Pons (tissue), 1 donor: ENCODE results near the gene PIAS4.
A peak's percentile ranks its signal among the peaks of the same experiment; 100 is the strongest.

ENCODE experiments used
- DNase-seq: peaks from one replicate; pipeline ENCODE4 v3.0.0-alpha.2; 2016; ENCODE audit warnings: low spot score

PIAS4 gene

DNA sequence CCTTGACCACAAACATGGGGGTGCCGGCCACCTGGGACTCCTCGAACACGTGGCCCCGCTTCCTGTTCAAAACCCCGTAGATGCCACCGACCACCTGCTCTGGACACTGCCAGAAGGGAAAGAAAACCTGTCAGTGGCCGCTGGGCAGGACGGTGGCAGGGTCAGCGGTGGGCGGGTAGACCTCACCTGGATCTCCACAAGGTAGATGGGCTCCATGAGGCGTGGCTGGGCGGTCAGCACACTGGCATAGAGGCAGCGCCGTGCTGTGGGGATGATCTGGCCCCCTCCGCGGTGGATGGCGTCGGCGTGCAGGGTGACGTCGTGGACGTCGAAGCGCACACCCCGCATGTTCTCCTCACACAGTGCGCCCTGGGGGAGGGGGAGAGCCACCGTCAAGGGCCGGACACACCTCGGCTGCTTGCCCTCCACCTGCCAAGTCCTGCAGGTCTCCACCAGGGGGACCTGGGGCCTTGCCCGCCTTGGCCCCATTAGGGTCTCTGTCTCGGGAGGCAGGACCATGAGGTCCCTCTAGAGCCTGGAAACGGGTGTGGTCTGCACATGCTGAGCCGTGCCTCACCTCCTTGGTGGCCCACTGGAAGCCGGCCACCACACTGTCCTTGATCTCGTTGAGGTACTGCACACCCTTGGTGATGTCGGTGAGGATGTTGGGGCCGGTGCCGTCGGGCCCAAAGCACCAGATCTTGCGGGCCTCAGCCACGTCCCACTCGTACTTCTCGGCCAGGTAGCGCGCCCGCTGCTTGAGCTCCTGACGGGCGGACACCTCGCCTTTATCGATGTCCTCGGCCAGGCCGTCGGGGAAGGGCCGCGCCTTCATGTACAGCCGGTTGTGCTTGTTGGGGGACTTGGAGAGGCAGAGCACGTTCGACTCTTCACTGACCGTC, 30.0 kb upstream of the PIAS4 start:
- DNase-seq = no peak

DNA sequence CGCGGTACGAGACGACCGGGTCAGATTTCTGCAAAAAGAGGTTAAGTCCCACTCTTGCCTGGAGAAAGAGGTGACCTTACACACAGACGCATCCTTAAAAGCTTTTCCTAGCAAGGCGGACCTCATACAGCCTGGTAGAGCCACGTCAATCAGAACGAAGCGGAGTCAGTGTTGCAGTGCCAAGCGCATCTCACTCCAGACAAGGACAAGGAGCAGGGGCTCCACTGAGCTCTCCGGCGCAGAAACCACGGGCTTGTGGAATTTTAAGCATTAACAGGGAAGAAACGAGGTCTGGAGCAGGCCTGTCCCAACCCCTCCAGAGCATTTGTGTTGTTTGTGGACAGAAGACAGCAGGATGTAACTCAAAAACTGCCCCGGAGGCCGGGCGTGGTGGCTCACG, 29.4 kb upstream of the PIAS4 start:
- DNase-seq = no peak

DNA sequence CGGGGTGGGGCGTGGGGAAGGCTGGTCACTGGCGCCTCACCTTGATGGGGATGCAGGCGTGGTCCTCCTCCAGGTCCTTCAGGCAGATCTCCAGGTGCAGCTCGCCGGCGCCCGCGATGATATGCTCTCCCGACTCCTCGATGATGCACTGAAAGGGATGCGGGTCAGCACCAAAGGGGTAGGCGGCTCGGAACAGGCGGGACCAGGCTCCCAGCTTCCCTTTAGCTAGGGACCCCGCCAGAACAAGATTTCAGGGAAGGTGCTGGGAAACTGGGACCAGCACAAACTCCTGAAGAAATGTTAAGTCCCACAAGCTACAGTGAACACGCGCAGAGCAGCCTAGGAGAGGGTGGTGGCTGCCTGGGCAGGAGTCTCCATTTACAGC, 28.3 kb upstream of the PIAS4 start:
- DNase-seq = no peak

DNA sequence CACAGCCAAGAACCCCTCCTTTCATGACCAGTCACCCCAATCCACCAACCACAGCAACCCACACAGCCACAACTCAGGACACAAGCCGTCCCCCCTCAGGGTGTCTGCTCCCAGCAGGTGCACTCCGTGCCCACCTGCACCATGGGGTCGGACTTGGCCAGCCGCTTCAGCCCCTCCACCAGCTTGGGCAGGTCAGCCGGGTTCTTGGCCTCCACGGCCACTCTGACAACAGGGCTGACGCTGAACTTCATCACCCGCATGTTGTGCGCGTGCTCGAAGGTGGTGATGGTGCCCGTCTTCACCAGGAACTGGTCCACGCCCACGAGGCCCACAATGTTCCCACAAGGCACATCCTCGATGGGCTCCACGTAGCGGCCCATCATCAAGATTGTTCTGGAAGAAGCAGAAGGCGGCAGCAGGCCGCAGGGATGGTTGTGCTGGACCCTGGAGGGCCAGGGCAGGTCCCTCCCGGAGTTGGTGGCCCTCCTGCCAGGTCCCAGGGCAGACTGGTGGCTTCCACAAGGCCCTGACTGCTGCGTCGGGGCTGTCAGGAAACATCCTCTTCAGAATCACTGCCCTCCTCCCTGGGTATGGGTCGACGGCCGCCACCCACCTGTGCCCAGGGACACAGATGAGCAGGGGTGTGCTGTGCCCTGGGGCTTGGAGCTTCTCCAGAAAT, 27.7 kb upstream of the PIAS4 start:
- DNase-seq = no peak

DNA sequence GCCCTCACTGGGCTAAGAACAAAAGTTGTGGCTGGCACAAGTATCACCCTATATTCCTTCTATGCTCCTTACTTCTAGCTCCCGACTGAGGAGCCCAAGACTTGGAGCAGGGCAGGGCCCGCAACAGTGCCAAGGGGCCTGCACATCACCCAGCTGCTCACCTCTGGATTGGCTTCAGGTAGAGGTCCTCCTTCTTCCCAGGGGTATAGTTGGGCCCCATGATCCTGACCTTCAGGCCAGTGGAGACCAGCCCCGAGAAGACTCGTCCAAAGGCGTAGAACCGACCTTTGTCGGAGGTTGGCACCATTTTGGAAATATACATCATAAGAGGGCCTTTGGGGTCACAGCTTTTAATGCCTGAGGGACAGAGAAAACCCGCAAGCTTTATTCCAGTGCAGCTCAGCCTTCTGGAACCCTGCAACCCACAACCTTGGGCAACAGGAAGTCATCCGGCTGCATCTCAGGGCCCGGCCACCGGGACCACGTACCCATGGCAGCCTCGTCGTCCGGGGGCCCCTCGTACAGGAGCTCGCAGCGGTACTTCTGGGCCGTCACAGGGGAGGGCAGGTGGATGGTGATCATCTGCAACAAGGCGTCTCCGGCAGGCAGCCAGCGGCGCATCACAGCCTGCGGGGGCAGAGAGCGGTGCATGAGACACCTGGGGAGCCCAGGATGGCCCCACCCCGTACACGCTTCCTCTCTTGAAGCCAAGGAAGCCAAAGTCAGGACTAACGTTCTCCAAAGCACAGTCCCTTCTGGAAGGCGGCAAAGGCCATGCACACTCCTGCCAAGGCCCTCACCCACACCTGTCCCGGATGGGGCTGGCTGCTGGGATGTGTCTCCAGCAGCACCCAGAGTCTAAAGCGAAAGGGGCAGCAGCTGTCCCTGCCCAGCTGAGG, 26.9 kb upstream of the PIAS4 start:
- DNase-seq = no peak

DNA sequence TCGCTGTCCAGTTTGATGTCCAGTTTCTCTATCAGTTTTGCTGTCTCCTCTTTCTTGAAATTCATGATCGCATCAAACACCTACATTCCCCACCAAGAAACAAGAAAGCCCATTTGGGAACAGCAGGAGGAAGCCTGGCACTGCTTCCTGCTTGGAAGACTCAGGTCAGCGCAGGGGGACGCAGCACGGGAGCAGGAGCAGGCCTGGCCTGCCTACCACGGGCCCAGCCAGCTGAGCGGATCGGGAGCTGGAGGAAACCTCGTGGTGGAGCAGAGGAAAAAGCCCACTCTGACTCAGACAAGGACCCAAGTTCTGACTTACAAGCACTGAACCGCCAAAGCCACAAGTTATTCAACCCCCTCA, 26.2 kb upstream of the PIAS4 start:
- no peak for DNase-seq

DNA sequence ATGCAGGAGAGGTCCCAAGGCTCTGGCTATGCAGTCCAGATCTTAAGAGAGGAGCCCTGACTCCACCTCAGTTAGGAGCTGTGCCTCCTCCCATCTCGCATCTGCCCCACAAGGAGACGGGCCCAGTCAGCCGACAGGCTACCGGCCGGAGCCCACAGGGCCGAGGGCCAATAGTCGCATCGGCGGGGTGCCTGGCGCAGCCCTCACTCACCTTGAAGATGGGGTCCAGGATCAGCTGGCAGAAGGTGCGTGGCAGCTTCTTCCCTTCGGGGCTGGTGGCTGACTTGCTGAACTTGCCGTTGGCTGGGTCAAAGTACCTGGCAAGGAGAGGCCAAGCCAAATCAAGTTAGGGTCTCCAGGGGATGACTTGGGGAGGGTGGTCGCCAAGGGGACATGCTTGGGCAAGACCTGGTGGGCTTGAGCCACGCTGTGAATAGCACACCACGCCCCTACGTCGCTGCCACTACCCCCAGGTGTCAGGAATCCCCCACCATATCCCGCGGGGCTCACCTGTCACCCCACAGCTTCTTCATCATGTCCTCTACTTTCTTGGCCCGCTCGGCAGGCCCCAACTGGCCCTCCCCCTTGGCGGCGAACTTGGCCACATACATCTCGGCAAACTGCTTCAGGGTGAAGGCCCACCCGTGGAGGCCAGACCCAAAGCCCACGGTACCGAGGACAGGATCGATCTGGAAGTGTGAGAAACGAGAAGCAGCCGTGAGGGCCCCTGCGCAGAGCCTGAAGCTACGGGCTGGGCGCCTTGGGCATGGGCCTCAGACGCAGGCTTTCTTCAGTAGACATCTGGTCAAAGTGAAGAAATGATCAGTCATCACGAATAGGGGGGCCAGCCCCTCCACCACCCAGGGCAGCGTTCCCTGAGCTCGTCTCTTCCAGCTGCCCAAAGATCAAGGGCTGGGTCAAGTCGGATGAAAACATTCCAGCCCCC, 25.5 kb upstream of the PIAS4 start:
- no peak for DNase-seq

DNA sequence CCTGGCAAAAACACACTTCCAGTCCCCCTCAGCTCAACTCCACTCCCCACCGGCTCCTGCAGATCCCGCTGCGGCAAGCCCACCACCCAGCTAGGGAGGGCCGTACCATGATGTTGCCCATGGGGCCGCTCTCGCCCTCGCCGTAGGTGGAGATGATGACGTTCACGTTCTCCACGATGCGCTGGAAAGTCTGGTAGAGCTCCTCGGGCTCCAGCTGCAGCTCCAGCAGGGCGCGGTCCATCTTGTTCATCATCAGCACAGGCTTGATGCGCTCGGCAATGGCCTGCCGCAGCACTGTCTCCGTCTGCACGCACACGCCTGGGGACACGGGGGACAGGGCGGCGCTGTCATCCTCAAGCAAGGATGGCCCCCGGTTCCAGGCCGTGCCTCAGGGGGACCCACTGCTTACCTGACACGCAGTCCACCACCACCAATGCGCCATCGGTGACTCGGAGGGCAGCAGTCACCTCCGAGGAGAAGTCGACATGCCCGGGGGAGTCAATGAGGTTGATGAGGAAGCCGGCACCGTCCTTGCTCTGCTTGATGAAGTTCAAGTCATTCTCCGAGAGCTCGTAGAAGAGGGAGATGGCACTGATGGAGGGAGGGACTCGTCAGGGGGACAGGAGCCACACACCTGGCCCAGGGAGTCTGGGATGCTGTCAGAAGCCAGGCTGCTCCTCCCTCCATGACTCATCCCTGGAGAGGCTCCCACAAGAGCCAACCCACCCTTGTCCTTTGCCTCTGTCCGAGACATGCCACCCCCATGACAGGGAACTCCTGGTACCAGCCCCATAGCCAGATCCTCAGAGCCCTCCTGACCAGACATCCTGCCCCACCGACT, 24.6 kb upstream of the PIAS4 start:
- no peak for DNase-seq

DNA sequence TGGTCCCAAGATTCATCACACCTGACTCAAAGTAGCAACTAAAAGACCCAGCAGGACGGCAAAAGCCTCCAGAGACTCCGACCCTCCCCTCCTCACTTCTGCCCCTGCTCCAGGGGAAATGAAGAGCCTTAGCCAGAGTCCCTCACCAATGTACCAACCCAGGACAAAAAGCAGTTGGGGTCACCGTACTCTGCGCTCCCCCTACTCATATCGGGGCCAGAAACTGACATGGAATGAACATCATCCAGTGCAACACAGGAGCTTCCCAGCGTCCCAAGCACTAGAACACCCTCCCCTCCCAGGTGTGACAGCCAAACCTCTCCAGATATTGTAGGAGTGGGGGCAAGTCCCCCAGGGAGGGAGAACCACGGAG, 24.0 kb upstream of the PIAS4 start:
- no peak for DNase-seq

DNA sequence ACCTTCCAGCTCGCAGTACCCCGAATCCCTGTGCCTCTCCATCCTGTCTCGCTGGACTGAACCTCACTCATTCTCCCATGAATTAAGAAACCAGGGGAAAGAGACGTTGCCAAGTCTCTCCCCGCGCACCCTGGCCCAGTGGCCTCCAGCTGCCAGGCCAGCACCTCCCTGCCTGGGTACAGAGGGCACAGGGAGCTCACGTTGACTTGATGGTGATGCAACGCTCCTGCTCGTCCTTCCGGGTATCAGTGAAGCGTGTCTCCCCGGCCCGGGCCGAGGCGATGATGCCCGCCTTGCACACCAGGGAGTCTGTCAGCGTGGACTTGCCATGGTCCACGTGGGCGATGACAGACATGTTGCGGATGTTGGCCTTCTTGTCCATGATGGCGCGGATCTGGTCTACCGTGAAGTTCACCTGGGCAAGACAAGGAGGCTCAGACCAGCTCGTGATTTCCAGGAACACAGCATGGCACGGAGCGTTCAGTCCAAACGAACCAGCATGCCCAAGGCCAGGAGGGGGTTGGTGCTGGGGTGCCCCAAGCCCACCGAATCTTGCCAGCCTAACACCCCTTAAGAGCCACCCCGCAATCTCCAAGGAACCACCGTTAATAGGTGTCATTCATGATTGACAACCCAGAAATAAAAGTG, 23.5 kb upstream of the PIAS4 start:
- no peak for DNase-seq

DNA sequence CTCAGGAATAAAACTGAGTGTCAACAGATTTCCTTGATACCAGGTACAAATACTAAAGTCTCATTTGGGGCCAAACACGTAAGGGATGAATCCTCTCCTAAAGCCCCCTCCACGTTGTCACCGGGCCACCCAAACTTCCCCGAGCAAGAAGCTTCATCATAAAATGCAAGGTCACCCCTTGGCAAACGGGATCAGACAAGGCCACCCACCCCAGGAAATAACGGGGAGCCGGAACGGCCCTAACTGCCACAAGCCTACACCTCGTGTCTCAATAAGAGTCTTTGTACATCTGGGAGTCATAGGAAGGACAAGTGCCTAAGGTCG, 23.0 kb upstream of the PIAS4 start:
- DNase-seq = no peak

DNA sequence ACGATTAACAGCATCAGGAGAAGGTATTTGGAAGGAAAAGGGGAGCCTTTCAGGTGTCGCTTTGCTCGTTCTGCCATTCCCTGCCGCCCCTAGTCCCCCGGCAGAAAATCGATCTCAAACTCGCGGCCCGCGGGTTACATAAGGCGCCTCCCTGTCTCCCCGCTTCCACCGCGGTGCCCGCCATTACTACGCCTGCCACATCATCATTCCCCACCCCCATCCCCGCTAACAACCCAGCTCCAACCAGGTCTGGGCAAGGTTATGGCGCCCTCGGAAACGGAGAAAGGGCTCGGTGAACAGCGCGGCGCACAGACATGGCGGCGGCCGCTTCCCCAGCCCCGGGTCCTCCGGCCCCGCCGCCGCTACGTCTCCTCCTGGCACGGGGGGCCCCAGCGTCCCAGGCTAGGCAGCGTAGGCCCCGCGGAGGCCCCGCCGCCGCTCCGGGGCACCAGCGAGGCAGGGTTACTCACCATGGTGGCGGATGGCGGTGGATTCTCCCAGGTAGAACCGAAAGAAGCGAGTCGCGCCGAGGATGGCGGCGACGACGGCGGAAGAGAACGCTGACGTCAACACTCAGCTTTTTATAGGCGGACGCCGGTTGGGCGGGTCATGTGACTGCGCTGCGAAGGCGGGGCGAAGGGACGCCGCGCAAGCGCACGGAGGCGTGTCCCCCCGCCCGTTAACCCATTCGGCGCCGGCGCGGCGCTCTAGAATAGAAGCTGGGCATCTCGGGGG, 22.5 kb upstream of the PIAS4 start, which contains the start of gene EEF2:
Gene EEF2 (minus strand): TSS at position 556 of the 735 bp plus-strand sequence. CDS start 83 bp downstream, at position 473.
- DNase-seq = peak; percentile 82

DNA sequence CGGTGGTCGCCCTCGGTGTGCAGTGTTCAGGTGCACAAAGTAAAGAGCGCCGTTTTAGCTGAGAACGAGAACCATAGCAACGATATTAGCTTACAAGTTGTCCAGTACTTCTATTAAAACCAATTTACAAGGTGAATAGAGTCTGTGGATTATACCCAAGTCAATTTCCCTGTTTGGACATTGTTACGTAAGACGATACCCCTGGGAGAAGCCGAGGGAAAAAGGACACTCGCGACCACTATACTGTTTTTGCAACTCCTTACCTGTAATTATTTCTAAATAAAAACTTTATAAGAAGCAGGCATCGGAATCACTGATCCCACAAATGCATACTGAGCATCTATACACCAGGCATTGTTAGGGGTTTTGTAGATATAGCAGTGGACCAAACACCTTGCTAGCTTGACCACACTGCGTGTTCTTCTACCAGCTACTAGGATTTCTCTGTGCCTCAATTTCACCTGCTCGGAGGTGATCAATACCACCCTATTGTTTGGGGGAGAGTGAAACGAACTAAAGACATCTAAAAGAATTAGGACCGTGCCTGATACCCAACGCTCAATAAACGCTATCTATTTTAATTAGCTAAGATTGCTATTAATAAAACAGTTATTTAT, 21.8 kb upstream of the PIAS4 start:
- no peak for DNase-seq

DNA sequence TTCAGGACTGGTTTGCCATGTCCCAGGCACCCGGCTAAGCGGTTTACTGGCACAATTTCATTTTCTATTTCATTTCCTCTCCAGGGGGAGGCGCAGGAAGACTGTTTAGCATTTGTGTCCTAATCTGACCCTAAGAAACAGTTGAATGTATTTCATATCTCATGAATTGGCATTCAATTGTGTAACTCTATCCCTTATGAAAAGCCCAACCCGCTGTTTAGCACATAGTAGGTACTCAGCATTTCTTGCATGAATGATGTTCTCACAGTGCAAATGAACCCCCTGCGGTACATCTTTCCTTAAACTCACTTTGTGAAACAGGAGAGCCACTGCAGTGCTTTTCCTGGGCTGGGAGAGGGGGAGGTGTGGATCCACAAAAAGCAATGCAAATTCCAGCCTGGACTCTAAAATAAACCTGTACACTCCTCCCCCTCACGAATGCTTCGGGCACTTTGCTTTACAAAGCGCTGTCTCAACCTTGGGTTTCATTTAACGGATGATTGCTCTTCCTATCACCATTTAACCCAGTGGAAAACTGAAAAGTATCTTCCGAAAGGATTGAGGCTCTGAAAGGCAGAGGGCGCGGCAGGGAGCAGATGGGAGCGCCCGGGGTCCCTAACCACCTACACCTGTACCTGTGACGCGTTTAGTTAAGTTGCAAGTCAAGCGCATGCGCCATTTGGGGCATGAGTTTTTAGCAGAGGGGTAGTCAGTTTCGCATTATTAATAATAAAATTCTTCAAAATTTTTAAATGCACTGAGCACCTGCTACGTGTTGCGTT, 21.1 kb upstream of the PIAS4 start:
- DNase-seq = peak; percentile 93

DNA sequence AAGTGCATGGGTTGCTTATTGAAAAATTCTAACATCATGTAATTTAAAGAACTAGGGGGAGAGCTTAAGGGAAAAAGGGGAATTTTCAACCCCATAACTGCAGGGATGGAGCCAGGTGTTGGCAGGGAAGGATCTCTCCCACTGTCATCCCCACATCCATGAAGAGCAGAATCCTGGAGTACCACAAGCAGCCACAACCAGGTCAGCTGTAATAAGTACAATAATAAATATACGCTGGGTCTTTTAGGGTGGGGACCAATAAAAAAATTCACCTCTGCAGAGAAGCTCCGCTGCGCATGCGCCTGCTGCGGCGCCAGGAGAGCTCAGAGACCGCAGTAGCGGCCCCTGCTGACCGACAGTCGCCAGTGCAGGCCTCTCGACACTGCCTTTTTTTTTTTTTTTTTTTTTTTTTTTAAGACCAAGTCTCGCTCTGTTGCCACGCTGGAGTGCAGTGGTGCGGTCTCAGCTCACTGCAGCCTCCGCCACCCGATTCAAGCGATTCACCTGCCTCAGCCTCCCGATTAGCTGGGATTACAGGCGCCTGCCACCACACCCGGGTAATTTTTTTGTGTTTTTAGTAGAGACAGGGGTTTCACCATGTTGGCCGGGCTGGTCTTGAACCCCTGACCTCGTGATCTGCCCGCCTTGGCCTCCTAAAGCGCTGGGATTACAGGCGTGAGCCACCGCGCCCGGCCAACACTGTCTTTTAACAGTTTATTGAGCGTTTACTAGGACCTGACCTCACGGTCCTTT, 19.7 kb upstream of the PIAS4 start:
- peak; percentile 80 for DNase-seq

DNA sequence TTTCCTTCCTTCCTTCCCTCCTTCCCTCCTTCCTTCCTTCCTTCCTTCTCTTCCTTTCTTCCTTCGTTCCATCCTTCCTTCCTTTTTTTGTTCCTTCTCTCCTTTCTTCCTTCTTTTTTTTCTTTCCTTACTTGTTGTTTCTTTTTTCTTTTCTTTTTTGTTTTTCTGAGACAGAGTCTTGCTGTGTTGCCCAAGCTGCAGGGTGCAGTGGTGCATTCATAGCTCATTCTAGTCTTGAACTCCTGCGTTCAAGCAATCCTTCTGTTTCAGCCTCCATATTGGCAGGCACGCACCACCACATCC, 16.8 kb upstream of the PIAS4 start:
- no peak for DNase-seq

DNA sequence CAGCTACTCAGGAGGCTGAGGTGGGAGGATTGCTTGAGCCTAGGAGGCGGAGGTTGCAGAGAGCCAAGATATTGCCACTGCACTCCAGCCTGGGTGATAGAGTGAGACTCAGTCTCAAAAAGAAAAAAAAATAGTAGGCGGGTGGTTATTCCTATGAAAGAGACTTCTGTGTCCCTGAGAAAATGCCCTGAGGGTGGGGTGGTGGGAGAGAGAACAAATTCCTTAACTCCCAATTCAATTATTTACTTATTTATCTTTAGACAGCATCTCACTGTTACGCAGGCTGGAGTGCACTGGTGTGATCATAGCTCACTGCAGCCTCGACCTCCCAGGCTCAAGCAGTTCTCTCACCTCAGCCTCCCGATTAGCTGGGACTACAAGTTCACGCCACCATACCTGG, 11.9 kb upstream of the PIAS4 start:
- DNase-seq = no peak
